K562 (cell line): ENCODE results near the gene SLC2A6. TPM values are rescaled to one million over a fixed set of nuclear protein-coding genes. Genes with fewer than 3 reads are reported as not detected.
A peak's percentile ranks its signal among the peaks of the same experiment; 100 is the strongest.

Experiments used
- ATAC-seq: fragments of 200-7000 bp; cut with Tn5 transposase; 3 replicates; pipeline ENCODE4 v1.9.1; 2020; ENCODE audit warnings: moderate library complexity
- BruUV-seq: library from RNA; stranded (reverse); fragments of 400-500 nt; replicated peaks from 2 replicates; lab custom pipeline; 2021; lab: Mats Ljungman, UMichigan
- CTCF ChIA-PET: fragments of 300-600 bp; formaldehyde crosslinking; extraction: SDS; loops from one replicate; lab custom pipeline; 2021; ENCODE audit warnings: low intra/inter-chr PET ratio; lab: Yijun Ruan, JAX
- POLR2A ChIA-PET: fragments of 300-600, 350-650 bp; sonication (Branson Sonifier 250); formaldehyde crosslinking; extraction: SDS; loops from one replicate; lab custom pipeline; 2021; ENCODE audit warnings: antibody characterized with exemption, inconsistent platforms; lab: Yijun Ruan, JAX
- DNase-seq, 4 experiments: peaks; one replicate each; pipeline versions ENCODE4 v3.0.0 to v3.0.0-alpha.2; 2011 to 2018; ENCODE audit warnings: low spot score in 3 of 4, mixed read lengths in 3 of 4; ENCODE audit errors: extremely low read depth in 1 of 4
- FAIRE-seq: peaks from 2 replicates; lab custom pipeline; 2011; peaks lifted over from hg19 to GRCh38; lab: Jason Lieb, UNC
- H2AFZ ChIP-seq: 2 replicates; pipeline ENCODE4 v1.6.0; 2011; ENCODE audit warnings: low read depth, low read length, control low read depth, inconsistent platforms
- H3K27ac ChIP-seq: fragments of 200-600 bp; 3 replicates; pipeline ENCODE4 v1.8.0; 2011; ENCODE audit warnings: low read depth, mild to moderate bottlenecking, control low read depth, inconsistent platforms, low read length, moderate library complexity, mixed read lengths; ENCODE audit errors: extremely low read depth
- H3K27me3 ChIP-seq, 2 experiments: fragments of 300-600 bp in 1 of 2; 2 replicates in 1 of 2; 3 replicates in 1 of 2; pipeline versions ENCODE4 v1.6.0 to v1.8.0; 2011; ENCODE audit warnings: inconsistent platforms in 2 of 2, low read length in 2 of 2, mild to moderate bottlenecking in 1 of 2, mixed read lengths in 1 of 2, moderate library complexity in 1 of 2; ENCODE audit not compliant: control insufficient read depth in 2 of 2, insufficient read depth in 2 of 2
- H3K36me3 ChIP-seq: fragments of 300-600 bp; 3 replicates; pipeline ENCODE4 v1.8.0; 2011; ENCODE audit warnings: mild to moderate bottlenecking, low read length, inconsistent platforms; ENCODE audit not compliant: control insufficient read depth, insufficient read depth
- H3K4me1 ChIP-seq, 2 experiments: fragments of 200-600 bp in 1 of 2; replicated peaks in 1 of 2; 2 replicates in 1 of 2; 3 replicates in 1 of 2; pipeline versions ENCODE4 v1.5.1 to v1.8.0; 2011; ENCODE audit warnings: inconsistent platforms in 2 of 2, low read length in 2 of 2, mild to moderate bottlenecking in 1 of 2, mixed read lengths in 1 of 2, moderate library complexity in 1 of 2; ENCODE audit not compliant: control insufficient read depth in 2 of 2, insufficient read depth in 2 of 2
- H3K4me2 ChIP-seq: 2 replicates; pipeline ENCODE4 v1.6.1; 2011; ENCODE audit warnings: low read length, control low read depth, inconsistent platforms, mixed read lengths; ENCODE audit not compliant: insufficient read depth
- H3K4me3 ChIP-seq: fragments of 200-600 bp; sonication (generic), shearing (Covaris generic); 2 replicates; pipeline ENCODE4 v1.5.1; 2016; ENCODE audit warnings: control low read depth, inconsistent platforms
- H3K79me2 ChIP-seq: fragments of 200-600 bp; 3 replicates; pipeline ENCODE4 v1.8.0; 2011; ENCODE audit warnings: low read length, inconsistent platforms; ENCODE audit not compliant: control insufficient read depth, insufficient read depth
- H3K9ac ChIP-seq, 2 experiments: 2 replicates each; pipeline versions ENCODE4 v1.6.0 to v1.6.1; 2011; ENCODE audit warnings: low read depth in 2 of 2, low read length in 2 of 2, control low read depth in 1 of 2, inconsistent platforms in 1 of 2, mild to moderate bottlenecking in 1 of 2, mixed read lengths in 1 of 2; ENCODE audit not compliant: insufficient read depth in 1 of 2
- H3K9me1 ChIP-seq: one replicate; pipeline ENCODE4 v1.6.0; 2011; ENCODE audit warnings: inconsistent platforms, mild to moderate bottlenecking, low read length, moderate library complexity; ENCODE audit not compliant: control insufficient read depth, insufficient read depth
- H3K9me3 ChIP-seq: replicated peaks from 2 replicates; pipeline ENCODE4 v1.5.1; 2011; ENCODE audit warnings: low read depth, low read length, inconsistent platforms; ENCODE audit not compliant: control insufficient read depth, insufficient read depth
- H4K20me1 ChIP-seq: replicated peaks from 2 replicates; pipeline ENCODE4 v1.6.1; 2011; ENCODE audit warnings: low read length, inconsistent platforms, mixed read lengths; ENCODE audit not compliant: control insufficient read depth, insufficient read depth
- NCOA2 ChIP-seq, 2 experiments: fragments of 450-650 bp; IDR thresholded peaks; 2 replicates each; pipeline ENCODE4 v1.6.1; 2018; ENCODE audit warnings: mild to moderate bottlenecking in 2 of 2, moderate library complexity in 1 of 2; ENCODE audit not compliant: partially characterized antibody in 2 of 2
- TCF3 ChIP-seq: sonication (generic); formaldehyde crosslinking; IDR thresholded peaks from 2 replicates; pipeline ENCODE4 v1.4.0; 2020; ENCODE audit warnings: mild to moderate bottlenecking, missing genetic modification reagents
- ZNF318 ChIP-seq, 2 experiments: fragments of 450-650 bp; IDR thresholded peaks; 2 replicates each; pipeline ENCODE4 v1.6.1; 2016; ENCODE audit warnings: mild to moderate bottlenecking in 2 of 2, borderline replicate concordance in 1 of 2, low read depth in 1 of 2, moderate library complexity in 1 of 2
- WGBS: fragments of 100-300 bp; shearing (Covaris generic); methylation state at CpG from one replicate; pipeline ENCODE4 v1.1.6; 2016; ENCODE audit warnings: low coverage, mixed read lengths; ENCODE audit not compliant: insufficient coverage; ENCODE audit errors: missing lambda C conversion rate; 5-methylcytosine and 5-hydroxymethylcytosine counted together
- in situ Hi-C: fragments of 300-500 bp; cut with MboI; formaldehyde crosslinking; loops from 4 replicates; pipeline ENCODE4 v1.15.0; 2018; ENCODE audit warnings: inconsistent platforms, mixed read lengths
- intact Hi-C: fragments of 100-400 bp; cut with micrococcal nuclease; formaldehyde crosslinking; loops from 2 replicates; pipeline ENCODE4 v1.14.2; 2022
- polyA plus RNA-seq, 8 experiments: library from polyadenylated mRNA; depleted of rRNA in 4 of 8; stranded (reverse) in 5 of 8; unstranded in 3 of 8; fragments of >200 nt; fragmentation: Nextera tagmentation in 2 of 8; fragmentation: Illumina TruSeq in 1 of 8; extraction: Ambion mirVana in 2 of 8; extraction: Trizol in 1 of 8; gene quantifications; 2 replicates each; pipeline versions ENCODE4 v1.2.1 to v1.2.3, GENCODE V29; 2011 to 2014; ENCODE audit warnings: inconsistent platforms in 1 of 8, missing spikeins in 1 of 8
- total RNA-seq, 7 experiments: library from RNA; depleted of rRNA in 6 of 7; stranded (reverse); fragments of >200 nt in 6 of 7; fragmentation: Illumina TruSeq in 2 of 7; extraction: Trizol in 2 of 7; gene quantifications; 2 replicates each; pipeline versions ENCODE4 v1.2.1 to v1.2.3, GENCODE V29; 2011 to 2021; ENCODE audit warnings: low replicate concordance in 1 of 7

The SLC2A6 gene
- total and polyA plus RNA-seq, 9 of the 15 experiments (the other 6 are each of a cell fraction or from before 2014, with no cell fraction given), result 0.04 to 0.38 (median 0.09) TPM; not detected in 3

- Histone ChIP-seq H3K27me3 (peaks cover 24 to 34% of the 10 kb centered on the region in 2 experiments), H3K79me2 (no peaks in the 10 kb centered on the region), H3K4me3 (no peak overlapping the region), H3K4me2 (no peak overlapping the region), H3K9me3 (no peaks in the 10 kb centered on the region), H2AFZ (no peak overlapping the region), H4K20me1 (no peaks in the 10 kb centered on the region), H3K27ac (no peak overlapping the region), H3K4me1 (peaks cover 13 to 40% of the 10 kb centered on the region in 2 experiments; a peak in 3 of 5 replicates), H3K9ac (peak overlapping the region in 1 of 2 experiments; percentile 55; a peak in 2 of 4 replicates), H3K9me1 (peaks cover 3% of the 10 kb centered on the region), H3K36me3 (no peaks in the 10 kb centered on the region)
- FAIRE-seq (no peak), ATAC-seq (no peak), DNase-seq (no peak)
- intact Hi-C loops (no loop called here), in situ Hi-C loops (no loop called here)
- WGBS, result 11% methylated on average over 11 of the region's 11 CpGs
- no TSS peak for BruUV-seq
- ChIA-PET CTCF (interaction anchor here (0.6 kb wide), 1 partner anchor 68 kb away, joined by 3 read pairs; no protein-coding TSS in a partner anchor), POLR2A (interaction anchor here (1.2 to 1.7 kb wide), 3 partner anchors 9 to 66 kb away, joined by 3 to 5 read pairs (median 3); no protein-coding TSS in a partner anchor)
- TF ChIP-seq ZNF318 (IDR thresholded peaks at IDR 0.05; ENCODE audit: borderline replicate concordance in 1 of 2, low read depth in 1 of 2) (no peak), TCF3 (no peak), NCOA2 (IDR thresholded peaks at IDR 0.05; ENCODE audit: partially characterized antibody in 2 of 2) (no peak)
These were observed 52.9 kb downstream of the SLC2A6 start for GRCh38 chr9:133426011-133426410.
